ENCODE results near the gene TNS1.

The TNS1 gene

DNA sequence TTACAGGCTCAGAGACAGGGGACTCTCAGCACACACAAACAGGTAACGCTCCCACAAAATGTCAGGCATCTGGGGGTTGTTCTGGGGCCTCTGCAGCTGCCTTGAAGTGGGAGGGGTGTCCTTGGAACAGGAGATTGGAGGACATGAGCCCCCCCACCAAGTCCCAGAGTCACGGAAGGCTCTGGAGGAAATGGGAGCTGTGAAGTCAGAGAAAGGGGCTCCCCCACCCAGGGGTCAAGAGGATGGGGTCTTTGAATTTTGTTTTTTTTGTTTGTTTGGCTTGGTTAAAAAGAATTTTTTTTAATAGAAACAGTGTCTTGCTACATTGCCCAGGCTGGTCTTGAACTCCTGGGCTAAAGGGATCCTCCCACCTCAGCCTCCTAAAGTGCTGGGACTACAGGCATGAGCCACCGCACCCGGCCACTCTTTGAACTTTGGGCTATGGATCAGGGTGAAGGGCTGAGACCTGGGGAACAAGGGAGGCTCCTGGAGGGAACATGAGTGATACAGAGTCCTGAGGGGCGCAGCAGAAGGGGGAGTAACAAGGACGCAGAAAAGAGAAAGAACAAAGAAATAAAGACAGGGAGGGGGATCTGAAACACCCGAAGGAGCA, 46.8 kb downstream of the TNS1 start:
- DNase-seq, result no peak

DNA sequence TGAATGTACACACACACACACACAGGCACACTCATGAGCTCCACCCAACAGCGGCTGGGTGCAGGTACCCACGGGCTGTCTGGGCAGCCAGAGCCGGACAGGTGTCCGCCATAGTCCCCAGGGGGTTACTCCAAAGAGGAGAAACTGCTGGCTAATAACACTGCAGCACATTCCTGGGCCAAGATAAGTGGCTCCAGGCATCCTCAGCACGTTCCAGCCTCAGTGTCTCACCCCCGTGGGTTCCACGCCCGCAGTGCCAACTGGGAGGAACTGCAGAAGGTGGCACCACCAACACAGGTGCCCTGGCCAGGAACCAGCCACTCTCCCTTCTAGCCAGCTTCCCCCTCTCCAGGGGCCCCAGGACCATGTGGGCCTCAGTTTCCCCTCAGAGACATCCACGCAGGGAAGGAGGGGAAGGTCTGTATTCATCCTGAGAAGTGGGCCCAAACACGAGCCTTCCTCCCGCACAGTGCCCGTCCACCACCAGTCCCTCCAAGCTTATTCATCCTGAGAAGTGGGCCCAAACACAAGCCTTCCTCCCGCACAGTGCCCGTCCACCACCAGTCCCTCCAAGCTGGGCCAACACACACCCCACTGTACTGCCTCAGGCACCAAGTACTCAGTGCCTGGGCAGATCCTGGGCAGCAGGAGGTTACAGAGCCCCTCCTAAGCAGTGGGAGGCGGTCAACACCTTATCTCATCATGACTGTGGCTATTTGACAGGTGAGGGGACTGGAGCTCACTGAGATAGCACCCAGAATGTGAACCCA, 47.6 kb downstream of the TNS1 start:
- DNase-seq, result no peak

DNA sequence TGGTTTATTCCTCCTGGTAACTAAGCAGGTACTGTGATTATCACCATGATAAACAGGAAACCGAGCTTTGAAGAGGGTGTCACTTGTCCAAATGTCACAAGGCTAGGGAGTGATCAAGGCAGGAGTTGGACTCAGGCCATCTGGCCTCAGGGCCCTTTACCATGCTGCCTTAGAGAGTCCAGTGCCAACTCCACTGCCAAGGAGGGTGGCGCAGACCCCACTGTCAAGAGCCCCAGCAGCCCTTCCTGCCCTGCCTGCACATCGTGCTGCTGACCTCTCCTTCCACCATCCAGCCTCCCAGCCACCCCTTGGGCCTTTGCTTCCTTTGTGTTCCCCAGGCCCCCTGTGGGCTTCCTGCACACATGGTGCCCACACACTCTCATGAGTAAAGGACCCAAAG, 48.3 kb downstream of the TNS1 start:
- DNase-seq, result no peak

DNA sequence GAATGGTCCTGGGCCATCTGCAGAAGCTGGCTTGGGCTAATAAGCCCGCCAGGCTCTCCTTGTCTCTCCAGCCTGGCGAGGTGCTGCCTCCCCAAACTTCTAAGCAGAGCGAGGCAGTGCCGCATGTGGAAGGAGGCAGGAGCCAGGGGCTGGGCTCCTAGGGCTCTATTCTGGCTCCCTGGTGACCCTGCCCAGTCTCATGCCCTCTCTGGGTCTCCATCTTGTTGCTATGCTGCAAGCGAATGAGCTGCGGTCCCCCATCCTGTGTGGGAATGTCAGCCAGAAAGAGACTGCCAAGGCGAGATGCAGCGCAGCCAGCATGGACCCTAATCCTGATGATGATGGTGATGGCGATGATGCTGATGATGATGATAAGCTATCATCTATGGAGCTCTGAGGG, 48.7 kb downstream of the TNS1 start:
- no peak for DNase-seq

DNA sequence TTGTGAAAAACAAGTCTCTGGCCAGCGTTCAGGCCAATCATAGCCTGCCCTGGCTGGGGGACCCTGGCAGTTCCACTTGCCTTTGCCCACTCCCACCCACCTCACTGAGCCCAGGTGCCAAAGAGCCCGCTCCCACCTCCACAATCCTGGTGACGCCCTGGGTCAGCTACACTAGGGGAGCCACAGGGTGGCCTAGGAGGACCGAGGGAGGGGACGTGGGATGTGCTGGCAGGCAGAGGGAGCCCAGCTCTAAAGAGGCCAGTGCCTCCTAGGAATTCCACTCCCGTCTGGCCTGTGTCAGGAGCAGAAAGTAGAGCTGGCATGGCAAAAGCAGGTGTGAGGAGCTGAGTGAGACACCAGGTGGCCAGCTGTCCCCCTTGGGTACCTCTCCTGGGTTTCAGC, 49.3 kb downstream of the TNS1 start:
- DNase-seq, result no peak

DNA sequence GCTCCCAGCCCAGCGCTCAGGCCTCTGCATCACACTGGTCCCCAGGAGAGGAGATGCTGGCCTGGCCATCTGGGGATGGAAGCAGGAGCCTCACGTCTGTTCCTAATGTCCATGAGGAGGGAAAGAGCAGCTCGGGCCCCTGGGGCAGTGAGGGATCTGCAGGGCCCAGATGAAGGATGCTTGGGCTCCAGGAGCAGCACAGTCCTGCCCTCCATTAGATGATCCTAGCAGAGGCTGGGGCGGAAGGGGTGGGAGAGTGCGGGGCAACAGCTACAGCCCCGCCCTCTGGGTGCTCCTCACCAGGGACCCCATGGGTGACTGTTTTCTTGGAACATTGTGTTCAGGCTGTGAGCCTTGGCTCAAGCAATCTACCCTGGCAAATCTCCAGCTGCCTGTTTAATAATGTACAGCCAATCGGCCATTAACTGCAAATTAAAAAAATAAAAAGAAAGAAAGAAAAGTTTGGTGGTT, 49.7 kb downstream of the TNS1 start:
- DNase-seq, result no peak

DNA sequence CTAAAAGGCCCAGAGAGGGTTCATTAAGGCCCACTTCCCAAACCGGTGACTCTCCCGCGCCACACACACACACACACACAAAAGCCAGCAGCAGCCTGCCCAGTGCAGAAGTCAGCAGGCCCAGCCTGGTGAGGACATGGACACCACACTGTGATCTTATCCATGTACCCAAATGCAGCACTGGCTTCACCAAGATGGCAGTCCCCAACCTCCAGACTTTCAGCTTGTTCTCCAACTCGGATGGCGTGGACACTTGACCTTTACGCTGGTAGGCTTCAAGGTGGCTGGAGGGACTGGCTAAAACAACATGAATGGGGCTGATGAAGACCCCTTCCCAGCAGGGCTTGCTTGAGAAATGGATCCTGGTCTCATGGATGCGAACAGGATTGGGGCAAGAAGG, 50.4 kb downstream of the TNS1 start:
- DNase-seq, result no peak

DNA sequence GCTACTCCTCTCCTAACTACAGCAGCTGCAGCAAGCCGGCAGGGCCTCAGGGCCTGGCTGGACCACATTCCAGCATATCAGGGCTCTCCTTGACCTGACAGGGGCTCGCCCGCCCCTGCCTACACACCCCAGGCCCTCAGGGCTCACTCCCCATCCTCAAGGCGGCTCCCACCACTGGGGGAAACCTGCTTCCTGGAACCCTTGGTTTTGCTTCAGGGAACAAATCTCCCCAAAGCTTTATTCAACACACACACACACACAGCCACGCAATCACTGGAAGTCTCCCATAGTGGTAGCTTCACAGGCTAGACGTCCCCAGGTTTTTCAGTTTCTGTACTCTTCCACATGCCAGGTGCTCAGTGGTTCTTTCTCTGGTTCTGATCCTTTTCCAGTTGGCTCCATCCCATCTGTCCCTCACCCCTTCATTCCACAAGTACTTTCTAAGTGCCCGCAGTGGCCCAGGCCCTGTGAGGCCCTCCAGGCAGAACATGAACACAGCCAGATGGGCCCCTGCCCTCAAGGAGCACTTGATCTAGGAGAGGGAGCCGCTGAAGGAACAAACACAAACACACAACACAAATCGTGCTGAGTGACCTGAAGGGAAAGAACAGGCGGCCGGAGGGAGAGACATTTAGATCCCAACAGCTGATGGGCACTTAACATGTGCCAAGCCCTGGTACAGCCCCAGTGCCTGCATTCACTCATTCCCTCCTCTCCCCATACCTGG, 51.1 kb downstream of the TNS1 start:
- DNase-seq, result no peak

DNA sequence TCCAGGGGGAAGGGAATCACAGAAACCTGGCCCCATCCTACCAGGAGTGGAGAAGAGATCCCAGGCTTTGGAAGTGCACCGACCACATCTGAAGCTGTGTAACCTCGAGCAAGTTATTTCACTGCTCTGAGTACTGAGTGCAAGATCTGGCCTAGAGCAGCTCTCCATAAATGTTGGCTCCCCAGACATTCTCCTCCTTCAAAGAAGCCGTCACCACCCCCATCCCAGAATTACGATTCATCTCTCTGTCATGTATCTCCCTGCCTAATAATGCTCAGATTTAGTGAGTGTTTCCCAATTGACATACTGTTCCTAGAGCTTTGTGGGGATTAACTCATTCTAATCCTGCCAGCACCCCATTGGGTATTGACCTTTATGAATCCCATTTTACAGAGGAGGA, 51.7 kb downstream of the TNS1 start:
- no peak for DNase-seq

DNA sequence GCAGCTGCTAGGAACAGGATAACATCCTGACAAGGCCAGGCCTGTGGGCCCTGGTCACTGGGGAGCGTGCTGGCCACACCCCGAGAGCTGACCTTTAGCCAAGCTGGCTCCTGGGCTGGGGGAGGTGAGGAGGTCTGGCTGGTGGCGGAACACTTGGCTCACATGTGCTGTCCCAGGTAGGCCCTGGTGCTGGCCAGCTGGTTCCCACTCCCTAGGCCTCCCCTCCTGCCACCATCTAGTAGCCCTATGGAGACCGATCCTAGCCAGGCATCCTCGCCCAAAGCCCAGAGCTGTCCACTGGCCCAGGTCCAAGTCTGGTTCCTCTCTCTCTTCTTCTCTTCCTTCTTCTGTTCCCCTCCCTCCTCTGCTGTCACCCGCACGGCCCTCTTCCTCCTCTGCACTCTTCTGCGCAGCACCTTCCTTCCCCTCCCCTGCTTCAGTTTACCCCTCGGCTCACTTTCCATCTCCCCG, 52.4 kb downstream of the TNS1 start:
- DNase-seq, result no peak

DNA sequence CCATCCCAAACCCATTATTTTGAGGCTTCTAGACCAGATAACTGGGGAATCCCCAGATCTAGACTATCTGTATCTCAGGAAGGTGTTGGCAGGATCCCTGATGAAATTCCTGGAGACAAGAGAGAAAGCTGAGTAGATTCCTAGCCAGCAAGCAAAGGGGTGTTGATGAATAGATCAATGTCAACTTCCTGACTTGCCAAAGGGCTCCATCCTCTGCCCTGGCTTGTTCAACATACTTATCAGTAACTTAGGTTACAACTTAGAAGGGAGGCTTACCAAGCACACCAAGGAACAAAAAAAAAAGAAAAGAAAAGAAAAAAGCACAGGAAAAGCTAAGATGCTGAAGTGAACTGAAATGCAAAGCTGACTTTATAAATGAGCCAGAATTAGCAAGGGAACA, 53.3 kb downstream of the TNS1 start:
- DNase-seq, result no peak

DNA sequence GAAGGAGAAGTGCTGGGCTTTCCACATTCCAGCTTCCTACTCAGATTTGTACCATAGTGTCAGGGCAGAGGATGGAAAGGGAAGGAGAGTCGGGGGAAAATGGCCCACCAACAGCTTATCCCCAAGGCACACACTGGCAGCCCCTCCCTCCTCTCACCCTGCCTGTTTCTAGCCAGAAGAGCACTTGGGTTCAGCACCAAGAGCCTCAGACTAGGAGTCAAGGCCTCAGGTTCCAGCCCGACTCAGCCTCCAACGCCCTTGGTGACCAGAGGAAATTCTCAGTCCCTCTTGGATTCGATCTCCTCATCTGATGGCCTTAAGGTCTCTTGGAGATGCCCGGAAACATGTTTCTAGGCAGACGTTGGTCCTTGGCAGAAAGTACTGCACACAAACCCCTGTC, 53.9 kb downstream of the TNS1 start:
- DNase-seq, result no peak

DNA sequence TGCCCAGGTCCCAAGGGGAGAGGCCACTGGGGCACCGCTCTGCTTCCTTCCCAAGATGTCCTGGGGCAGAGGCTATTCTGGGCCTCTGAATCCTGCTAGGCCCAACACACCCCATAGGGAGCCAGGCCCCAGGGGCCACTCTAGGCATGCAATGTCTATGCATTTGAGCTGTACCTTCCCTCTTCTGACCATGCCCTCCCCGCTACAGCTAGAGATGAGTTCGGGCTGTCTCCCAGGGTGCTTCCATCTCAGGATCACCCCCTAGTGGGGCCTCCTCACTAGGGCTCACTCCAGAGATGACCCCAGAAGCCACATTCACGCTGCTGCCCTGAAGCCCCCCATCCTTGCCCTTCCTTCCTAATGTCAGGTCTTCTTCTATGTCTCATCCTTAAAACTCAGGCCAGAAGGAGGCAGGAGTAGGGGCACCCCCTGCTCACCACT, 54.4 kb downstream of the TNS1 start:
- DNase-seq, result no peak

DNA sequence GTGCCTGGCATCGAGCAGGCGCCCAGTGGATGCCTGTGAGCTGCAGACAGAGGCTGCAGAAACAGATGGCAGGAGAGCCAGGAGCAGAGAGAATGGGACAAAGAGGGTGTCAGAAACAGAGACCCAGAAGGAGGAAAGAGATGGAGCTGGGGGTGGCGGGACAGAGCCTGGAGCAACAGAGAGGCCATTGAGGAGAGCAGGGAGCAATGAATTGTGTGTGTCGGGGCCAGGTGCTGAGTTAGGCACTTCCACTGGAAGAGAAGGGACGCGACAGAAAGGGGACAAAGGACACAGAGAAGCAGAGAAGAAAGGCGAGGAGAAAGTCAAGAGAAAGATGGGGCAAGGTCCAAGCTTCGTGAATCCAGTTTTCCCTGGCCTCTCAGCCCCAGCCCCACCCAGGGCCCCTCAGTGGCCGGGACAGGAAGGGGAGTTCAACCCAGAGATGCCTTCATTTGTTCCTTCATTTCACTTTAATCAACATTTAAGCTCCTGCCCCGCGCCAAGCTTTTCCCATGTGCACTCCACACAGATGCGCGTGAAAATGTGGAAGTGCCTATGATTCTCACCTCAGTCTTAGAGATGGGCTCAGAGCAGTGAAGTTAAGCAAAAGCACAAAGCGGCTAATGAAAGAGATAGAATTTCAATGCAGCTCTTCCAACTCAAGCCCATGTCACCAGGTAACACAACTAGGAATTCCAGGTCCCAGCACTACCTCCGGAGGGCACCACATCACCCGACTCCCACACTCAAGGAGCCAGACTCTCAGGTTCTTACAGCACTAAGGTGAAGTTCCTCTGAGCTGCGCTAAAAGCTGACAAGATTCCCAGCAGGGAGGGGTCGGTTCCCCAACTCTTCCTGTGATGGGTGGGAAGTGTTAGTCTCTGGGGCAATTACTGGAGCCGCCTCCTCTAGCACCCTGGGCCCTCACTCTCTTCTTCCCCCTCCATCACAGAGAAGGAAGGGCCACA, 55.1 kb downstream of the TNS1 start:
- DNase-seq, result no peak

DNA sequence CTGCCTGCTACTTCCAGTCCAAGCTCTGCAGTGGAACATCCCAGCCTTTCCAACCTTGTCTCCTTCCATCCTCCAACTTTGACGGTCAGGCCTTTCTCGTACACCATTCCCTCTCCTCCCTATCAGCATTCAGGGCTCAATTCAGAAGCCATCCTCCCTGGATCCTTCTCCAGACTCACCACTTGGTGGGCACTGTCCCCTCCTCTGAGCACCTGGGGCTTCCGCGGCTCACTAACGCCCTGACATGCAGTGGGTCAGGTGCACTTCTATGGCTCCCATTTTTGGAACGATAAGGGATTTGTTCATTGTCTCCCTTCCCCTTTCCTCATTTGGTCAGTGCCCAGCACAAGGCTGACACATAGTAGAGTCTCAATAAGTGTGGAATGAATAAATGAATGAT, 56.7 kb downstream of the TNS1 start:
- DNase-seq, result no peak

DNA sequence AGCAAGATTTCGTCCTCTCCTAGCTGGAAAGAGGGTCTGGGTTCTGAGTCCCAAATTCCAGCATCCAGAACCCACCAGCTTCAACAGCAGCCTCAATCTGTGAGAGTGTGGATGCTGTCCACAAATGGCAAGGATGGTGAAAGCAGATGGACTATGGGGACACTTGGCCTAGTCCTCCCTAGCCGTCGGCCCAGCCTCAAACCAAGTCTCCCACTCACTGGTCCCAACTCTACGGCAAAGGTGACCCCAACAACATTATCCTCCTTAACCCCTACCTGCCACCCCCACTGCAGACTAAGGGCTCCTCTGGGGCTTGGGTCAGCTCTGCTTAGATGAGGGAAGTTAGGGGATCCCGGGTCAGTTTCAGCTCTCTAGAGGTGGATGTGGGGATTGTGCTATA, 57.3 kb downstream of the TNS1 start:
- no peak for DNase-seq

DNA sequence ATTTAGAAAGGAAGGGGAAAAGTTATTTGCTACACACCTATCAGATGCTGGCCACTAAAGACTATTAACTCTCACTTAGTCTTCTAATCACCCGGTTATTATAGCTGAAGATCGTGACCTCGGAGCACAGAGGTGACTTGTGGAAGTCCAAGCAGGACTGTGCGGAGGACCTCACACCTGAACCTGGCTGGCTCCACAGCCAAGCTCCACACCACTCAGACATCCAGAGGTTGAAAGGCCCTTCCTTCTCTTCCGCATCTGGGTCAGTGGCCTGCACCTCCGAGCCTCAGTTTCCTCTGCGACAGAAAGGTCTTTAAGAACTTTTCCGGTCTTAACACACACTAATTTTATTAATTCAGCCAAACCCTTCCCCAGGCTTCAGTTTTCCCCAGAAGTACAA, 57.9 kb downstream of the TNS1 start:
- no peak for DNase-seq

DNA sequence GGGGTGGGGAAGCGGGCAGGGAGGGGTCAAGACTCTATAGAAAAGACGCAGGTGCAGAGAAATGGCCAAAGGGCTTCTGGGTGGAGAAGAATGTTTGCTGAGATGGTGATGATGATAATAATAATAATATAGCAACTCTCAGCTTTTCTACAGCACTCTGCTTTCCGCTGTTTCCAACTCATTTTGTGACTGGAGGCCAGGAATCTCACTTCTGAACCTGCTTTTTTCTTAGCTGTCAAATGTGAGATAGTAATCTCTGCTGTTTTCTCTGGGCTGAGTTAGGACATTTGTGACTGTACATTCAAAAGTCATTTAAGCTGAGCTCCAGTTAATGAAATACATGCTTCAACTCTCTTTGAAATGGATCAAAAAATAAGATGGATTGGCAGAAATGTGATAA, 58.4 kb downstream of the TNS1 start:
- no peak for DNase-seq

DNA sequence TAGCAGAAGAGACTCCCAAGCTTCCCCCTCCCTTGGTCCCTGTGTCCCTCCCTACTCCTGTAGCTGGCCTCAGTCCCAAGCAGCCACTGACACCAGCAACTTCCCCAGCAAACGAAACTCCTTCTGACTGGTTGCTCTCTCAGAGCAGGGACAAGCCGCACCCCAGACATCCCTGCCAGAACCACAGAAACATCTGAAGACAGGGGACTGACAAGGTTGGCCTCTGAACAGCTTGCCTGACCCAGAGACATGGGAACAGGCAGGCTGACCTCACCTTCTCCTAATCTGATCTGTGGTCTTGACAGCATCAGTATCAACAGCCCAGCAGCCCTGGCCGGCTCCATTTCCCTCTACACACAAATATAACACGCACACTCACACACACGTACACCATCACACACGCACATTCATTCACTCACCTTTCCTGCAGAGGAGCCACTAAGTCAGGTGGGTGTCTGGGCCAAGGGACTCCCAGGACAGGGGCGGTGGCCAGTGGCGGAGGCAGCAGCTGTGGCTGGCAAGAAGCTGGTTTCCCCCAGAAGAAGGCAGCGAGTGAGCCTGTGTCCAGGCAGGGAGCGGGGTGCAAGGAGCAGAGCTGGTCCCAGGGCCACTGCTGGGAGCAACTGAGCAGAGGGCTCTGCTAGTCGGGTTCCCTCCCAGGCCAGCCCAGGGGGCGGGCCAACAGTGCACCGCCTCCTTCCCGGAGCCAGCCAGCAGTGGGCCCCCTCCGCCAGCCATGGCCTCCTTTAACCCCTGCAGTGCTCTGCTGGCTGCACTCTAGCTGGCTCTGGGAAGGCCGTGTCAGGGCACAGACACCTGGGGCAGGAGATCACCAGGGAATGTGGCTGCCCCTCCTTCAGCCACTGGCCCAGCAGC, 59.1 kb downstream of the TNS1 start:
- peak; percentile 53 to 61 for DNase-seq

DNA sequence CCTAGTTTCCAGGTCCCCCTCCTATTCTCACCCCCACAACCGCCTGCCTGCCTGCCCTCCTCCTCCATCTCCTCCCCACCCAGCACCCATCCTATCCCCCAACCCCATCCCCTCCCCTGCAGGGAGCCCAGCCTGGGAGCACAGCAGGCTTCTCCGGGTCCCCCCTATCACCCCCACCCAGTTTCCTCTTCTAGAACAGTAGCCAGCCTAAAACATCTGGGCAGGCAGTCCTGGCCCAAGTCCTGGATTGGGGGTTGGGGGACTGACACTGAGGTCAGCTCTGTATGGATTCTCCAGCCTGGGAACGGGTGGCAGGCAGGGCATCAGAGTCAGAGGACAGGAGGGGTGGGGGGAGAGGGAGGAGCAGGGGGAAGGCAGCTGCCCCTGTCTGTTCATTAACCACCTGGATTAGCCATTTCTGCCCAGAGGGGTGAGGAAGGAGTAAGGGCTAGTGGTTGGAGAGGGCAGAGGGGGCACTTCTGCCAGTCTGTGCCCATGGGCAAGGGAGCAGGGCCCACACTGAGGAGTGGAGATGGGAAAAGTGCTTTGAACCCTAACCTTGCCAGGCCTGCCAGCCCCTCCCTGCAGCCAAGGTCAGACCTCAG, 60.0 kb downstream of the TNS1 start:
- no peak for DNase-seq

Data from inflammatory macrophage (primary cell).